CD4-positive, alpha-beta T cell treated with Interleukin-15 for 1 hour (primary cell): ENCODE results near the gene ZSWIM8.
"Not testable (repeated sequence)": the region's sequence is repeated elsewhere in the genome, so short reads cannot be mapped to it uniquely, and the experiment has no call there.

Experiments used
- DNase-seq: peaks from one replicate; pipeline ENCODE4 v3.0.0-alpha.2; 2020

ZSWIM8 gene

DNA sequence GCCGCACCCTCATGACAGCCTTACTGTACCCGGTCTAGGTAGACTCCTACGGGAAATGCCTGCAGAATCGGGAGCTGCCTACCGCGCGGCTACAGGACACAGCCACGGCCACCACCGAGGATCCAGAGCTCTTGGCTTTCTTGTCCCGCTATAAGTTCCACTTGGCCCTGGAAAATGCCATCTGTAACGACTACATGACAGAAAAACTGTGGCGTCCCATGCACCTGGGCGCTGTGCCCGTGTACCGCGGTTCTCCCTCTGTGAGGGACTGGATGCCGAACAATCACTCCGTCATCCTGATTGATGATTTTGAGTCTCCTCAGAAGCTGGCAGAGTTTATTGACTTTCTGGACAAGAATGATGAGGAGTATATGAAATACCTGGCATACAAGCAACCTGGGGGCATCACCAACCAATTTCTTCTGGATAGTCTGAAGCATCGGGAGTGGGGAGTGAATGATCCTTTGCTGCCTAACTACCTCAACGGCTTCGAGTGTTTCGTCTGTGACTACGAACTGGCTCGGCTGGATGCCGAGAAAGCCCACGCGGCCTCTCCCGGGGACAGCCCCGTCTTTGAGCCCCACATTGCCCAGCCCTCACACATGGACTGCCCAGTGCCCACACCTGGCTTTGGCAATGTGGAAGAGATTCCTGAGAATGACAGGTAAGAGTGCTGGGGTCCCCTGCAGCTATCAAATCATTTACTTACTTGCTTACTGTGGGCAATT, 12.1 kb upstream of the ZSWIM8 start:
- DNase-seq, result no peak

DNA sequence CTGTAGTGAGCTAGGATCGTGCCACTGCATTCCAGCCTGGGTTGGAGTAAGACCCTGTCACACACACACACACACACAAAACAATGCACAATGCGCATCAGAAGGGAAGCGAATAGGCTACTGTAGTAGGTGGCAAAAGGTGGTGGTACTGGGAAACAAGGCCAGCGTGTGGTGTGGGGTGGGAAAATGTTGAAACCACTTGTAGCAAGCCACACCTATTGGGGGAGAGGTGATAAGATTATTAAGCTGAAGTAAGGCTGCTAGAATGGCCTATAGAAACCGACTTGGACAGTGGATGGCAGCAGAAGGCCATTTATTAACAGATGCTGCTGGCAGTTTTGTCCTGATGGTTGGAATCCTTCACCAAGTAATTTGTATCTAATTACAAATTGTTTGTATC, 10.8 kb upstream of the ZSWIM8 start:
- peak; percentile 62 for DNase-seq

DNA sequence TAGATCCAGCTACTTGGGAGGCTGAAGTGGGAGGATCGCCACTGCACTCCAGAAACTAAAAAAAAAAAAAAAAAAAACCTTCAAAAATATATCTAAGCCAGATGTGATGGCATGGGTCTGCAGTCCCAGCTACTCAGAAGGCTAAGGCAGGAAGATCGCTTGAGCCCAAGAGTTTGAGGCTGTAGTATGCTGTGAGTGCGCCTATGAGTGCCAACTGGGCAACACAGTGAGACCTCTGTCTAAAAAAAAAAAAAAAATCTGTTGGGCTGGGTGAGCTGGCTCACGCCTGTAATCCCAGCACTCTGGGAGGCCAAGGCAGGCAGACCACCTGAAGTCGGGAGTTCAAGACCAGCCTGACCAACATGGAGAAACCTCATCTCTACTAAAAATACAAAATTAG, 6.4 kb upstream of the ZSWIM8 start:
- no peak for DNase-seq

DNA sequence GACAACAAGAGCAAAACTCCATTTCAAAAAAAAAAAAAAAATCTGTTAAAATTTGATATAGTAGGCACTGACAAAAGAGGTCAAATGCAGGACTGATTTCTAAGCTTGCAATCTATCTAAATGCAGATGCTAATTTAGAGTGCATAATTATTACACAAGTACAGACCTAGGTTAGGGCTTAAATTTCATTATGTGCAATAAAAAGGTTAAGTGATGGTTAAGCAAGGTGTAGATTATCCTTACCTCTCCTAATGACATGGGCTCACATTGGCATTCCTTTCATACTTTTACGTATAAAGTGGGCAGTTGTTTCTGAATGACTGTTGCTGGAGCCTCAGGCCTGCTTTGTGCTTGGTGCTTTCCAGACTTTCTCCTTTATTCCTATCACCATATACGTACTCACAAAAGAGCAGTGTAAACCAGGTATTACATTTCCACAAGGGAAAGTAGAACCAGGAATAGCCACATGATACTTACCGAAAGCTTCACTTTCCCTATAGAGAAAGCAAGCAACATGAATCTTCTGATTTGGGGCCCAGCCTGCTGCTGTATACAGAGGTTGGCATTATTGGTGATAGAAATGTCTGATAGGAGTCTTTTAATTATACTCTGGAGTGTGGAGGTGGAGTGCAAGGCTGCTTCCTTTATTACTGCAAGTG, 5.7 kb upstream of the ZSWIM8 start:
- DNase-seq, result no peak

DNA sequence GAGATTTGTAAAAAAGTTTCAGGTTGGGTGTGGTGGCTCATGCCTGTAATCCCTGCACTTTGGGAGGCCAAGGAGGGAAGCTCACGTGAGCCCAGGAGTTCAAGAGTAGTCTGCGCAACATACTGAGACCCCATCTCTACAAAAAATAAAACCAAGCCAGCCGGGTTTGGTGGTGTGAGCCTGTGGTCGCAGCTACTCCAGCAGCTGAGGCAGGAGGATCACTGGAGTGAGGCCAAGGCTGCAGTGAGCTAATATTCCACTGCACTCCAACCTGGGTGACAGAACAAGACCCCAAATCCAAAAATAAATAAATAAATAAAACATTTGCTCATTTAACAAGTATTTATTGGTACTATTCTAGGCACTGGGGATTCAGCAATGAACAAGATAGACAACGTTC, 5.1 kb upstream of the ZSWIM8 start:
- no peak for DNase-seq

DNA sequence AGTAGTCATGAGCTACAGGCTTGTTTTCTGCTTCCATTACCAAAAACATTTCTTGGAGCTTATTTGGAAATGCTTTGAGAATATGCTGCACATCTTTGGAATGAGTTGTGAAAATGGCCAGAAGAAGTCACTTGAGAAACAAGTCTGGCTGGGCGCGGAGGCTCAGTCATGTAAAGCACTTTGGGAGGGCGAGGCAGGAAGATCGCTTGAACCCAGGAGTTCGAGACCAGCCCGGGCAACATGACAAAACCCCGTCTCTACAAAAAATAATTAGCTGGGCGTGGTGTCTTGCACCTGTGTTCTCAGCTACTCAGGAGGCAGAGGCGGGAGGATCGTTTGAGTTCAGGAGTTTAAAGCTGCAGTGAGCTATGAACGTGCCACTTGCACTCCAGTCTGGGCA, 4.4 kb upstream of the ZSWIM8 start:
- no peak for DNase-seq

DNA sequence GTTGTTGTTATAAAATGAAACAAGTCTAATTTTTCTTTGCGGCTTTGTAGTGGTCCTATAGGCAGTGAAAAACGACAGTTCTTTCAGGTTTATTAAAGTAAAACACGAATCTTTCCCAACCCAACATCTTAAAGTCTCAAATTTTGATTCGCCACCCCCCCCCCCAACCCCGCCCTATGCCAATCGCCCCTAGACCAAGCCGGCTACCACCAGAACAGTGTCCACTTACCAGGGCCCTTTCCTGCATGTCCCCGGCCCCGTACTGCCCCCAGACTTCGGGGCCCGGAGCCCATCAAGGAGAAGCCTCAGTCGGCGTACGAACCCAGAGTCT, 3.9 kb upstream of the ZSWIM8 start:
- no peak for DNase-seq

DNA sequence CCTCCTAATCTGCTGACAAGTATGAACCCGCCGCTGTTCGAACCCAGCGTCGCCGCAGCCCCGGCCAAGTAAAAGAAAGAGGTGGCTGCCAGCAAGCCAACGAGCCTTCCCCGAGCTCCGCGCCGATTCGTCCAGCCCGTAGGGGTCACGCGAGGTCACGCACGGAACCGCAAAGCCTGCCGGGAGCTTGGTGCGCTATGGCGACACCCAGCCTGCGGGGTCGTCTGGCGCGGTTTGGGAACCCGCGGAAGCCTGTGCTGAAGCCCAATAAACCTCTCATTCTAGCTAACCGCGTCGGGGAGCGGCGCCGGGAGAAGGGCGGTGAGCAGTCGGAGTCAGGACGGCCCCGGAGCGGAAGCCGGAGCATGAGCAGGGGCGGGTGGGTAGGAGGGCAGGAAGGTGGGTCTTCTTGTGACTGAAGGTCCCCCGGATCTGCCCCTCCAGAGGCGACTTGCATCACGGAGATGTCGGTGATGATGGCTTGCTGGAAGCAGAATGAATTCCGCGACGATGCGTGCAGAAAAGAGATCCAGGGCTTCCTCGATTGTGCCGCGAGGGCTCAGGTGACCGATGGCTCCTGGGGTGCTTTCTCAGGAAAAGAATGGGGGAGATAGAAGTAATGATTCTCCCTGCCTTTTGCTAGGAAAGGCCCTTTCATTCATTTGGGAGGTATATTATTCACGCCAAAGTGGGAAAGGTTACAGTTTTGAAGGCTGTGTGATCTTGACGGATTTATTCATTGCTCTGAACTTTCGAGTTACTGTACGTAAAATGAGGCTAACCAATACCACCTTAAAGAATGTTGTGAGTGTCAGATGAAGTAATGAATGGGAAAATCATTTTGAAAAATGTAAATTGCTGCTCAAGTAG, 3.3 kb upstream of the ZSWIM8 start, which contains the start of gene CHCHD1:
TSS of gene CHCHD1 (plus strand) at position 170 of the 870 bp plus-strand sequence. CDS start at position 198, 28 bp downstream.
- DNase-seq, result peak; percentile 87

DNA sequence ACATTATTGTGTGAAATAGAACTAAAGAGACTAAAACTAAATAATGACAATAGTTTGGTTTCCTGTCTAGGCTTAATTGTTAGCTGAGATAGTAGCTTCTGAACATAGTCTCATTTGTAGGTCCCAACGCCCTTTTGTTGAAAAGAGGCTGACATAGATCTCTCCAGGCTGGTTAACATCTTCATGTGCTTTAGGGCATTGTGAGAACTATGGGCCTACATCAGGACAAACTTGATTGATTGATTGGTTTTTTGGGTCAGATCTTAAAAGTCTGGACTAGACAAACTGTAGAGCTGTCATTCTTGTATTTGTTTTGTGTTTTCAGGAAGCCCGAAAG, 2.7 kb upstream of the ZSWIM8 start:
- DNase-seq, result no peak

DNA sequence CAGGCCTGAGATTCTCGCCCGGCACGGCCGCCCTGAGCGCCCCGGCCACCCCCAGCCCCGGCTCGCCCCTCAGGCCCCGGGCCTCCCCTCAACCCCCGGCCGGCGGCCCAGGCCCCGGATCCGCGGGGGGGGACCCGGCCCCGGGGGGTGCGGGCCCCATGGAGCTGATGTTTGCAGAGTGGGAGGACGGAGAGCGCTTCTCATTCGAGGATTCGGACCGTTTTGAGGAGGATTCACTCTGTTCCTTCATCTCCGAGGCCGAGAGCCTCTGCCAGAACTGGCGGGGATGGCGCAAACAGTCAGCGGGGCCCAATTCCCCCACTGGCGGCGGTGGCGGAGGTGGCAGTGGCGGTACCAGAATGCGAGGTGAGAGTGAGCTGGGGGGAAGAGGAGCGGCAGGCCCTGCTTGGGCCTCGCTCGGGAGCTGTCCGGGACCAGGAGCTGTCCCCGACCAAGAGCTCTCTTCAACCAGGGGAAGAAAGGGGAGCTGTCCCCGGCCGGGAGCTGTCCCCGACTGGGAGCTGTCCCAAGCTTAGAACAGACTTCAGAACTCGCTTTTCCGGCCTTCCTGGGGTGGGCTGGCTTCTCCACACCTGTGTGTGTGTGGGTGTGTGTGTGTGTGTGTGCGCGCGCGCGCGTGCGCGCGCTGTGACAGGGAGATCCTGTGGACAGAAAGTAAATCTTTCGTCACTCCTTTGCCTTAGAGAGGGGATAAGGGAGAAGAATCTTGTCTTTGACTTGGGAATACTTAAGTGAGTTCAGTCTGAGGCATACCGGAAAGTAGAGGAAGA, 510 bp downstream of the ZSWIM8 start:
- no peak for DNase-seq

DNA sequence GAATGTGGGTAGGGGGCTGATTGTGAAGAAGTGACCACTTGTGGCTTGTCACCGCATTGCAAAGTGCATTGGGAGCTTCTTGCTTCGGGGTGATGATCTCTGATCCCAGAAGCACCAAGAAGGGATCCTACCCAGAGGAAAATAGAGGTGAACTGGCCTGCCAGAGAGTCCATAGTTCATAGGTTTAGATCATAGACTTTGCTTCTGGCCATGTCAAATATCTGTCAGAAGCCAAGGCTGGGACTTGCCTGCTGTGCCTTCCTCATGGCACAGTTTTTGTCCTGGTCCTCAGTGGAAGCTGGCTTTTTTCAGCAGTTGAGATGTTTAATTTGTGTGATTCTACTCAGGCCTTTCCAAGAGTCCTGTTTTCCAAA, 1.1 kb downstream of the ZSWIM8 start:
- DNase-seq, result no peak

DNA sequence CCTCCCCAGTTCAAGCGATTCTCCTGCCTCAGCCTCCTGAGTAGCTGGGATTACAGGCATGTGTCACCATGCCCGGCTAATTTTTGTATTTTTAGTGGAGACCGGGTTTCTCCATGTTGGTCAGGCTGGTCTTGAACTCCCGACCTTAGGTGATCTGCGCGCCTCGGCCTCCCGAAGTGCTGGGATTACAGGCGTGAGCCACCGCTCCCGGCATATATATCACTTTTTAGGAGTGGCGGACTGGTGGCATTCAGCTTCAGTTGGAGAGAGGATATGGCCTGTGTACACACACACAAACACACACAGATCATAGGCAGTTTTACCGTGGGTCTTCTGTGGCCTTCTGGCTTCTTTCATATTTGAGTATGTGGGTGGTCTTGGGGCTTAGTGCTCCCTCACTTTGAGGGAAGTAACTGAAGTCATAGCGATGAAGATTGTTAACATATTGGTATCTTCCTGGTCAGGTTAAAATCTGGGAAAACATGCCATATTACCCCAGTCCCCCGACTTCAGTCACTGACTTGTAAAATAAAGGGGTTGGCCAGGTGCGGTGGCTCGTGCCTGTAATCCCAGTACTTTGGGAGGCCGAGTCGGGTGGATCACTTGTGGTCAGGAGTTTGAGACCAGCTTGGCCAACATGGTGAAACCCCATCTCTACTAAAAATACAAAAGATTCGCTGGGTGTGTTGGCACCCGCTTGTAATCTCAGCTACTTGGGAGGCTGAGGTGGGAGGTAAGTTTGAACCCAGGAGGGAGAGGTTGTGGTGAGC, 1.8 kb downstream of the ZSWIM8 start:
- DNase-seq, result not testable (repeated sequence)

DNA sequence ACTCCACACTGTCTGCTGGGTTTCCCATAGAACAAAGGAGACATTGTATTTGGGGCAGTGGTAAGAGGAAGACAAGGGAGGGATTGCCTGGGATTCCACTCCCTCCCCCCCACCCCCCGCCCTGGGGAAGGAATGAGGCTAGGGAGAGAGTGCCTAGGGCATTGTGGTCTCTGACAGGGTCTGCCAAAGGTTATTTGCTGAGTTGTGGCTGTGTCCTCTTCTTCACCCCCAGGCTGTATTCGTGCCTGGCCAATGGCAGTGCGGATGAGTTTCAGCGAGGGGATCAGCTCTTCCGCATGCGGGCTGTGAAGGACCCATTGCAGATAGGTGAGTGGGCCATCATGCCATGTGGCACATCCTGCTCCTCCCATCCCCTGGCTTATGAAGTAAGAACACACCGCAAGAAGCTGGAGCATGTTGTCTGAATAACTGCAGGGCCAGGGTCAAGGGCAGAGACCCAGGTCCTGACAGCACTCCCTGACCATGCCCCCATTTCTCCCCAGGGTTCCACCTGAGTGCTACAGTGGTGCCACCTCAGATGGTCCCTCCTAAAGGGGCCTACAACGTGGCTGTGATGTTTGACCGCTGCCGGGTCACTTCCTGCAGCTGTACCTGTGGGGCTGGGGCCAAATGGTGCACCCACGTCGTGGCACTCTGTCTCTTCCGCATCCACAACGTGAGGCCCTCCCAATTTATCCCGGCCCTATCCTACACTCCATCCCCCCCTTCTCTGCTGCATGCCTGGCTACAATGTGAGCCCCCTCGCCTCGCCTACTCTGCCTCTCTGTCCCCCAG, 3.7 kb downstream of the ZSWIM8 start:
- DNase-seq, result no peak

DNA sequence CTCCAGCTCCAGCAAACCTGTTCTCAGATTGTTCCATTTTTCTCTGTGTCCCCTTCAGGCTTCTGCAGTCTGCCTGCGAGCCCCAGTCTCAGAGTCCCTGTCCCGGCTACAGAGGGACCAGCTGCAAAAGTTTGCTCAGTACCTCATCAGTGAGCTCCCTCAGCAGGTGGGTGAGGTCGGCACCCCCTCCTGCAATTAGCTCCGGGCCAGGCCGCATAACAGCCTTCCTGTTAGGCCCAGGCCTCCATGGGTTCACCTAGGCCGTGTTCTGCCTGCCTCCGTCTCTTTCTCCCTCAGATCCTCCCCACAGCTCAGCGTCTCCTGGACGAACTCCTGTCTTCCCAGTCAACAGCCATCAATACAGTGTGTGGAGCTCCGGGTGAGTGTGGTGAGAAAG, 4.3 kb downstream of the ZSWIM8 start:
- no peak for DNase-seq

DNA sequence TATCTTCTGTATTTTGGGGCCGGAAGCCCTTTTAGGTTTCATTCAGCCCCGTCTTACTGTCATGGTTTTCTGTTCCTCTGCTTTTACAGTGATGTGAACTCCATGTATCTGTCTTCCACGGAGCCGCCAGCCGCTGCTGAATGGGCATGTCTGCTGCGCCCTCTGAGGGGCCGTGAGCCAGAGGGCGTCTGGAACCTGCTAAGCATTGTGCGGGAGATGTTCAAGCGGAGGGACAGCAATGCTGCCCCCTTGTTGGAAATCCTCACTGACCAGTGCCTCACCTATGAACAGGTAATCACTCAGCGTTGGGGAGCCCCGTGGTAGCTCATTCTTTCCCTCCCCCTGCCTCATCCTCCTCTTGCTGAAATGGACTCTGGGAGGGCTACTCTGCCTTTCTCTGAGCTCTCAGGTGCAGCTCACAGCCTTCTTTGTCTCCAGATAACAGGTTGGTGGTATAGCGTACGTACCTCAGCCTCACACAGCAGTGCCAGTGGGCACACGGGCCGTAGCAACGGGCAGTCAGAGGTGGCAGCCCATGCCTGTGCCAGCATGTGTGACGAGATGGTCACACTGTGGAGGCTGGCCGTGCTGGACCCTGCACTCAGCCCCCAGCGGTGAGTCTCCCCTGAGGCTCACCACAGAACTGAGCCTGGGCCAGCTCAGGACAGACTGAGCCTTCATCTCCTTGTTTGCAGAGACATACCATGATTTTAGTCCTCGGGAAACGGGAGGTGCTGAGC, 5.7 kb downstream of the ZSWIM8 start:
- no peak for DNase-seq

DNA sequence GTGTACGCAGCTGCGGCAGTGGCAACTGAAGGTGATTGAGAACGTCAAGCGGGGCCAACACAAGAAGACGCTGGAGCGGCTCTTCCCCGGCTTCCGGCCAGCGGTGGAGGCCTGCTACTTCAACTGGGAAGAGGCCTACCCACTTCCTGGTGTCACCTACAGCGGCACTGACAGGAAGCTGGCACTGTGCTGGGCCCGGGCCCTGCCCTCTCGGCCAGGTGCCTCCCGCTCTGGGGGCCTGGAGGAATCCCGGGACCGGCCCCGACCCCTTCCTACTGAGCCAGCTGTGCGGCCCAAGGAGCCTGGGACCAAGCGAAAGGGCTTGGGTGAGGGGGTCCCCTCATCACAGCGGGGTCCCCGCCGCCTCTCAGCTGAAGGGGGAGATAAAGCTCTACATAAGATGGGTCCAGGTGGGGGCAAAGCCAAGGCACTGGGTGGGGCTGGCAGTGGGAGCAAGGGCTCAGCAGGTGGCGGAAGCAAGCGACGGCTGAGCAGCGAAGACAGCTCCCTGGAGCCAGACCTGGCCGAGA, 6.5 kb downstream of the ZSWIM8 start:
- no peak for DNase-seq

DNA sequence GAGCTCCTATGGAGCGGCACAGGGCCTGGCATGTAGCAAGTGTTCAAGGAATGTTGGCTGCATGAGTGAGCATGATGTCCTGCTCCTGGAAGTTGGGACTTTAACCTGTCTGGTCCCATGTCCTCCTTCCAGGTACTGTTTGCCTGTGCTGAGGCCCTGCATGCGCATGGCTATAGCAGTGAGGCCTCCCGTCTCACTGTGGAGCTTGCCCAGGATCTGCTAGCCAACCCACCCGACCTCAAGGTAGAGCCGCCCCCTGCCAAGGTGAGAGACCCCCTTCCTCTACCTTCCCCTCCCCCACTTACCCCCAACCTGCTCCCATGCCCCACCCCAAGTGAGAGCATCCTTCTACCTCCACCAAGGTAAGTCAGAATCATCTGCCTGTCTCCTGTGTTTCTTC, 8.1 kb downstream of the ZSWIM8 start:
- DNase-seq, result no peak

DNA sequence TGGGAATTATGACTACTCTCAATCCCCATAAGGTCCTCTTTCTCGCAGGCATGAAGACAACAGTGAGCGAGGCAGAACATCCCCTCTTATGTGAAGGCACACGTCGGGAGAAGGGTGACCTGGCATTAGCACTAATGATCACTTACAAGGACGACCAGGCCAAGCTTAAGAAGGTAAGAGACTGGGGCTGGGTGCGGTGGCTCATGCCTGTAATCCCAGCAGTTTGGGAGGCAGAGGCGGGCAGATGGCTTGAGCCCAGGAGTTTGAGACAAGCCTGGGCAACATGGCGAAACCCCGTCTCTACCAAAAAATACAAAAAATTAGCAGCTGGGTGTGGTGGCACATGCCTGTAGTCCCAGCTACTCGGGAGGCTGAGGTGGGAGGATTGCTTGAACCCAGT, 10.1 kb downstream of the ZSWIM8 start:
- DNase-seq, result not testable (repeated sequence)

DNA sequence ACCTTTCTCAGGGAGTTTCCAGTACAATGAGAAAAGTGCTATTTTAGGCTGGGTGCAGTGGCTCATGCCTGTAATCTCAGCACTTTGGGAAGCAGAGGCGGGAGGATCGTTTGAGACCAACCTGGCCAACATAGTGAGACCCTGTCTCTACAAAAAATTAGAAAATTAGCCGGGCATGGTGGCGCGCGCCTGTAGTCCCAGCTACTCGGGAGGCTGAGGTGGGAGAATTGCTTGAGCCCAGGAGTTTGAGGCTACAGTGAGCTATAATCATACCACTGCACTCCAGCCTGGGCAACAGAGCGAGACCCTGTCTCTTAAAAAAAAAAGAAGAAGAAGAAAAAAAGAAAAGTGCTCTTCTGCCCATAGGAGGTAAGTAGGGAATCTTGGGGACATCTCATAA, 10.6 kb downstream of the ZSWIM8 start:
- DNase-seq, result not testable (repeated sequence)

DNA sequence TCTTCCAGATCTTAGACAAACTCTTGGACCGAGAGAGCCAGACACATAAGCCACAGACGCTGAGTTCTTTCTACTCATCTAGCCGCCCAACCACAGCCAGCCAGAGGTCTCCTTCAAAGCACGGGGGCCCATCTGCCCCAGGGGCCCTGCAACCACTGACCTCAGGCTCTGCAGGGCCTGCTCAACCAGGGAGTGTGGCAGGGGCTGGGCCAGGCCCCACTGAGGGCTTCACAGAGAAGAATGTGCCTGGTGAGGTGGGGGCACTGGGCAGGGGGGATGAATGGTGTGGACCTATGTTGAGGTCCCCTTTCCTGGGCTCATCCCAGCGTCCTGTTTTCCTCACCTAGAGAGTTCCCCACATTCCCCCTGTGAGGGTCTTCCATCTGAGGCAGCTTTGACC, 11.4 kb downstream of the ZSWIM8 start:
- no peak for DNase-seq
